HCT116 (cell line): ENCODE data around the gene TCHH.

Experiments used
- CBX3 ChIP-seq: IDR thresholded peaks from 2 replicates; pipeline ENCODE4 v1.6.1; 2012; ENCODE audit warnings: low read depth
- CEBPB ChIP-seq: IDR thresholded peaks from 2 replicates; pipeline ENCODE4 v1.6.1; 2012; ENCODE audit warnings: low read depth
- ELF1 ChIP-seq: IDR thresholded peaks from 2 replicates; pipeline ENCODE4 v1.6.1; 2012; ENCODE audit warnings: low read depth, borderline replicate concordance
- EZH2 ChIP-seq: fragments of 200-600 bp; sonication (generic); IDR thresholded peaks from 2 replicates; pipeline ENCODE4 v1.6.1; 2017; ENCODE audit warnings: antibody characterized with exemption, mixed run types
- EZH2phosphoT487 ChIP-seq: fragments of 200-600 bp; IDR thresholded peaks from 2 replicates; pipeline ENCODE4 v1.6.1; 2018; ENCODE audit warnings: antibody characterized with exemption, borderline replicate concordance
- FOSL1 ChIP-seq: IDR thresholded peaks from 2 replicates; pipeline ENCODE4 v1.6.1; 2012; ENCODE audit warnings: low read depth
- MAX ChIP-seq: IDR thresholded peaks from 2 replicates; pipeline ENCODE4 v1.6.1; 2012
- POLR2A ChIP-seq: IDR thresholded peaks from 2 replicates; pipeline ENCODE4 v1.7.0; 2011; ENCODE audit warnings: borderline replicate concordance; ENCODE audit not compliant: insufficient read depth, insufficient read length; ENCODE audit errors: extremely low read depth
- SIN3A ChIP-seq: IDR thresholded peaks from 2 replicates; pipeline ENCODE4 v1.6.1; 2012; ENCODE audit warnings: low read depth
- TCF7L2 ChIP-seq: IDR thresholded peaks from 2 replicates; pipeline ENCODE4 v1.7.0; 2011; ENCODE audit warnings: borderline replicate concordance, inconsistent platforms; ENCODE audit not compliant: insufficient read depth, insufficient read length; ENCODE audit errors: extremely low read depth
- ZBTB33 ChIP-seq: IDR thresholded peaks from 2 replicates; pipeline ENCODE4 v1.6.1; 2011; ENCODE audit warnings: mild to moderate bottlenecking, low read length, moderate library complexity; ENCODE audit not compliant: insufficient replicate concordance; ENCODE audit errors: extremely low read depth
- TF ChIP-seq, protein P1 (sequence below), 3 experiments: fragments of 200-600 bp in 1 of 3; sonication (generic) in 1 of 3; IDR thresholded peaks in 2 of 3; conservative IDR thresholded peaks in 1 of 3; 2 replicates each; pipeline ENCODE4 v1.5.1; 2012 to 2017; ENCODE audit warnings: low read depth in 2 of 3, low read length in 2 of 3, antibody characterized with exemption in 1 of 3, borderline replicate concordance in 1 of 3, control low read depth in 1 of 3, mild to moderate bottlenecking in 1 of 3, mixed read lengths in 1 of 3, mixed run types in 1 of 3, moderate library complexity in 1 of 3; ENCODE audit not compliant: insufficient read depth in 1 of 3
- TF ChIP-seq, protein P2 (sequence below): IDR thresholded peaks from 2 replicates; pipeline ENCODE4 v1.6.1; 2012; ENCODE audit warnings: low read depth

- TF ChIP-seq EZH2phosphoT487 = no peak
- TF ChIP-seq EZH2 = no peak
- TF ChIP-seq SIN3A = no peak
- TF ChIP-seq, protein P1, sequence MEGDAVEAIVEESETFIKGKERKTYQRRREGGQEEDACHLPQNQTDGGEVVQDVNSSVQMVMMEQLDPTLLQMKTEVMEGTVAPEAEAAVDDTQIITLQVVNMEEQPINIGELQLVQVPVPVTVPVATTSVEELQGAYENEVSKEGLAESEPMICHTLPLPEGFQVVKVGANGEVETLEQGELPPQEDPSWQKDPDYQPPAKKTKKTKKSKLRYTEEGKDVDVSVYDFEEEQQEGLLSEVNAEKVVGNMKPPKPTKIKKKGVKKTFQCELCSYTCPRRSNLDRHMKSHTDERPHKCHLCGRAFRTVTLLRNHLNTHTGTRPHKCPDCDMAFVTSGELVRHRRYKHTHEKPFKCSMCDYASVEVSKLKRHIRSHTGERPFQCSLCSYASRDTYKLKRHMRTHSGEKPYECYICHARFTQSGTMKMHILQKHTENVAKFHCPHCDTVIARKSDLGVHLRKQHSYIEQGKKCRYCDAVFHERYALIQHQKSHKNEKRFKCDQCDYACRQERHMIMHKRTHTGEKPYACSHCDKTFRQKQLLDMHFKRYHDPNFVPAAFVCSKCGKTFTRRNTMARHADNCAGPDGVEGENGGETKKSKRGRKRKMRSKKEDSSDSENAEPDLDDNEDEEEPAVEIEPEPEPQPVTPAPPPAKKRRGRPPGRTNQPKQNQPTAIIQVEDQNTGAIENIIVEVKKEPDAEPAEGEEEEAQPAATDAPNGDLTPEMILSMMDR (IDR thresholded peaks at IDR 0.05 in 2 of 3, conservative IDR thresholded peaks at IDR 0.05 in 1 of 3; ENCODE audit: borderline replicate concordance in 1 of 3, insufficient read depth in 1 of 3, low read depth in 2 of 3, low read length in 2 of 3) = no peak
- TF ChIP-seq CBX3 = no peak
- TF ChIP-seq TCF7L2 = no peak
- TF ChIP-seq ZBTB33 = no peak
- no peak for TF ChIP-seq POLR2A
- TF ChIP-seq MAX = no peak
- no peak for TF ChIP-seq CEBPB
- TF ChIP-seq, protein P2, sequence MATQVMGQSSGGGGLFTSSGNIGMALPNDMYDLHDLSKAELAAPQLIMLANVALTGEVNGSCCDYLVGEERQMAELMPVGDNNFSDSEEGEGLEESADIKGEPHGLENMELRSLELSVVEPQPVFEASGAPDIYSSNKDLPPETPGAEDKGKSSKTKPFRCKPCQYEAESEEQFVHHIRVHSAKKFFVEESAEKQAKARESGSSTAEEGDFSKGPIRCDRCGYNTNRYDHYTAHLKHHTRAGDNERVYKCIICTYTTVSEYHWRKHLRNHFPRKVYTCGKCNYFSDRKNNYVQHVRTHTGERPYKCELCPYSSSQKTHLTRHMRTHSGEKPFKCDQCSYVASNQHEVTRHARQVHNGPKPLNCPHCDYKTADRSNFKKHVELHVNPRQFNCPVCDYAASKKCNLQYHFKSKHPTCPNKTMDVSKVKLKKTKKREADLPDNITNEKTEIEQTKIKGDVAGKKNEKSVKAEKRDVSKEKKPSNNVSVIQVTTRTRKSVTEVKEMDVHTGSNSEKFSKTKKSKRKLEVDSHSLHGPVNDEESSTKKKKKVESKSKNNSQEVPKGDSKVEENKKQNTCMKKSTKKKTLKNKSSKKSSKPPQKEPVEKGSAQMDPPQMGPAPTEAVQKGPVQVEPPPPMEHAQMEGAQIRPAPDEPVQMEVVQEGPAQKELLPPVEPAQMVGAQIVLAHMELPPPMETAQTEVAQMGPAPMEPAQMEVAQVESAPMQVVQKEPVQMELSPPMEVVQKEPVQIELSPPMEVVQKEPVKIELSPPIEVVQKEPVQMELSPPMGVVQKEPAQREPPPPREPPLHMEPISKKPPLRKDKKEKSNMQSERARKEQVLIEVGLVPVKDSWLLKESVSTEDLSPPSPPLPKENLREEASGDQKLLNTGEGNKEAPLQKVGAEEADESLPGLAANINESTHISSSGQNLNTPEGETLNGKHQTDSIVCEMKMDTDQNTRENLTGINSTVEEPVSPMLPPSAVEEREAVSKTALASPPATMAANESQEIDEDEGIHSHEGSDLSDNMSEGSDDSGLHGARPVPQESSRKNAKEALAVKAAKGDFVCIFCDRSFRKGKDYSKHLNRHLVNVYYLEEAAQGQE = no peak
- TF ChIP-seq FOSL1 = no peak
- TF ChIP-seq ELF1 = no peak
Measured at GRCh38 chr1:152112101-152112884, 3.0 kb downstream of the TCHH start.
